ENCODE measurements around the gene C22orf39.

DNA sequence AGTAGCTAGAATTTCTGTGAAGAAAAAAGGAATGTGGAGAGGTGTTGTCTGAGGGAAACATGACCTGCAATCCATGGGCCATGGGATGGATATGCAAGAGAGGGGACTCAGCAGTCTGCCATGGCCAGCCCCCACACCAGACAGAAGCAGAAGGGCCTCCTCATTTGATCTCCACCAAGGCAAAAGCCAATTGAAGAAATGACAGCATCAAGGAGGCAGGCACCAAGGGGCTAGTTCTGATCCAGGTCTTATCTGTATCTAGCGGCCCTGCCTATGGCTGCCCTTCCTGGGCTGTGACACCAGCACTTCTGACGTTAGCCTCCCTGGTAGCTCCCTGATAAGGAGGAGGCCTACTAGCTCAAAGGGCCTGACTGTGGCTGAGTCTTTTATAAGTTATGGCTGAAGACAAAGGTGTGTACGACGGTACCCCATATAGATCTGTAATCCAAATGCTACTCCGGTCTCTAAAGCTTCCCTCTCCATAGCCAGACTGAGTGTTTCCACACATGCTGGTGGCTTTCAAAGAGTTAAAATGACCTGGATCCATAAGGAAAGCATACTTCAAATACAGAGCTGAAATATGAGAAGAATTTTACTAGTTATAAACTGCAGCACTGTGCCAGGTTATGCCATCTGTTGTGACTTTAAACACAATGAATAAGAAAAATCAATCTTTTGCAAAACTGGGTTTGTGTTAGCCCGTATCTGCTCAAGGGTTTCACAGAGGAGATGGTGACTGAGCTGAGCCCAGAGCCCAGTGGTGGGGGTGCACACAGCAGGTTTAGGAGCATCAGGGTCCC lies 50.4 kb downstream of the C22orf39 start:
- TF ChIP-seq CEBPB (IDR thresholded peaks at IDR 0.05) (no peak), EGR1 (IDR thresholded peaks at IDR 0.05) (no peak), ZBTB7A (IDR thresholded peaks at IDR 0.05; ENCODE audit: low read depth) (no peak), EP300 (IDR thresholded peaks at IDR 0.05; ENCODE audit: borderline replicate concordance) (no peak), TAF1 (IDR thresholded peaks at IDR 0.05; ENCODE audit: low read depth) (no peak), RAD21 (IDR thresholded peaks at IDR 0.05; ENCODE audit: low read depth) (no peak)
- TF ChIP-seq, protein P1, sequence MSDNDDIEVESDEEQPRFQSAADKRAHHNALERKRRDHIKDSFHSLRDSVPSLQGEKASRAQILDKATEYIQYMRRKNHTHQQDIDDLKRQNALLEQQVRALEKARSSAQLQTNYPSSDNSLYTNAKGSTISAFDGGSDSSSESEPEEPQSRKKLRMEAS (IDR thresholded peaks at IDR 0.05) = no peak

Measured in Ishikawa (cell line).